ENCODE data around the gene SMYD5. TPM values are rescaled to one million over a fixed set of nuclear protein-coding genes. Genes with fewer than 3 reads are reported as not detected.
A peak's percentile ranks its signal among the peaks of the same experiment; 100 is the strongest.

The SMYD5 gene
- total and polyA plus RNA-seq, 2 donors from 2014 or later: 20.8 to 23.5 TPM

- Histone ChIP-seq H3K9me3 (ENCODE audit: control insufficient read depth in 2 of 3, insufficient read depth in 1 of 3, low read length in 3 of 3) (no peaks in the 10 kb centered on the region), H3K4me1 (ENCODE audit: control insufficient read depth in 2 of 3, insufficient read depth in 2 of 3, low read depth in 1 of 3, low read length in 3 of 3) (peaks cover 0 to 14% (median 7%) of the 10 kb centered on the region in 3 donors), H3K36me3 (ENCODE audit: control insufficient read depth in 2 of 3, insufficient read depth in 3 of 3, low read length in 3 of 3) (no peaks in the 10 kb centered on the region), H3K27ac (ENCODE audit: low read depth in 2 of 2, low read length in 2 of 2) (no peak overlapping the region), H3K27me3 (ENCODE audit: control insufficient read depth, insufficient read depth, low read length) (peaks cover 13% of the 10 kb centered on the region), H3K4me3 (ENCODE audit: low read length in 3 of 3) (no peak overlapping the region), H3K9ac (ENCODE audit: low read length in 3 of 3) (no peak overlapping the region)
- intact Hi-C loops (cut with DNase I): no loop called here
- peak in 1 of 5 donors; percentile 24 for DNase-seq
- TF ChIP-seq, protein P1, sequence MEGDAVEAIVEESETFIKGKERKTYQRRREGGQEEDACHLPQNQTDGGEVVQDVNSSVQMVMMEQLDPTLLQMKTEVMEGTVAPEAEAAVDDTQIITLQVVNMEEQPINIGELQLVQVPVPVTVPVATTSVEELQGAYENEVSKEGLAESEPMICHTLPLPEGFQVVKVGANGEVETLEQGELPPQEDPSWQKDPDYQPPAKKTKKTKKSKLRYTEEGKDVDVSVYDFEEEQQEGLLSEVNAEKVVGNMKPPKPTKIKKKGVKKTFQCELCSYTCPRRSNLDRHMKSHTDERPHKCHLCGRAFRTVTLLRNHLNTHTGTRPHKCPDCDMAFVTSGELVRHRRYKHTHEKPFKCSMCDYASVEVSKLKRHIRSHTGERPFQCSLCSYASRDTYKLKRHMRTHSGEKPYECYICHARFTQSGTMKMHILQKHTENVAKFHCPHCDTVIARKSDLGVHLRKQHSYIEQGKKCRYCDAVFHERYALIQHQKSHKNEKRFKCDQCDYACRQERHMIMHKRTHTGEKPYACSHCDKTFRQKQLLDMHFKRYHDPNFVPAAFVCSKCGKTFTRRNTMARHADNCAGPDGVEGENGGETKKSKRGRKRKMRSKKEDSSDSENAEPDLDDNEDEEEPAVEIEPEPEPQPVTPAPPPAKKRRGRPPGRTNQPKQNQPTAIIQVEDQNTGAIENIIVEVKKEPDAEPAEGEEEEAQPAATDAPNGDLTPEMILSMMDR (IDR thresholded peaks at IDR 0.05; ENCODE audit: borderline replicate concordance, extremely low read depth, insufficient read depth): no peak
- FAIRE-seq: no peak
Measured at GRCh38 chr2:73172963-73173362, 41.1 kb upstream of the SMYD5 start.

GRCh38 chr2:73173781-73174180 is 40.3 kb upstream of the SMYD5 start:
- Histone ChIP-seq H3K36me3 (ENCODE audit: control insufficient read depth in 2 of 3, insufficient read depth in 3 of 3, low read length in 3 of 3) (no peaks in the 10 kb centered on the region), H3K4me3 (ENCODE audit: low read length in 3 of 3) (no peak overlapping the region), H3K9ac (ENCODE audit: low read length in 3 of 3) (no peak overlapping the region), H3K9me3 (ENCODE audit: control insufficient read depth in 2 of 3, insufficient read depth in 1 of 3, low read length in 3 of 3) (no peaks in the 10 kb centered on the region), H3K27ac (ENCODE audit: low read depth in 2 of 2, low read length in 2 of 2) (no peak overlapping the region), H3K4me1 (ENCODE audit: control insufficient read depth in 2 of 3, insufficient read depth in 2 of 3, low read depth in 1 of 3, low read length in 3 of 3) (peaks cover 0 to 14% (median 7%) of the 10 kb centered on the region in 3 donors), H3K27me3 (ENCODE audit: control insufficient read depth, insufficient read depth, low read length) (peaks cover 16% of the 10 kb centered on the region)
- FAIRE-seq: no peak
- DNase-seq: no peak
- TF ChIP-seq, protein P1 (IDR thresholded peaks at IDR 0.05; ENCODE audit: borderline replicate concordance, extremely low read depth, insufficient read depth): no peak
- intact Hi-C loops (cut with DNase I): no loop called here

- intact Hi-C loops (cut with DNase I): no loop called here
- Histone ChIP-seq H3K4me3 (ENCODE audit: low read length in 3 of 3) (no peak overlapping the region), H3K36me3 (ENCODE audit: control insufficient read depth in 2 of 3, insufficient read depth in 3 of 3, low read length in 3 of 3) (no peaks in the 10 kb centered on the region), H3K9me3 (ENCODE audit: control insufficient read depth in 2 of 3, insufficient read depth in 1 of 3, low read length in 3 of 3) (no peaks in the 10 kb centered on the region), H3K27ac (ENCODE audit: low read depth in 2 of 2, low read length in 2 of 2) (no peak overlapping the region), H3K9ac (ENCODE audit: low read length in 3 of 3) (no peak overlapping the region), H3K27me3 (ENCODE audit: control insufficient read depth, insufficient read depth, low read length) (peaks cover 16% of the 10 kb centered on the region), H3K4me1 (ENCODE audit: control insufficient read depth in 2 of 3, insufficient read depth in 2 of 3, low read depth in 1 of 3, low read length in 3 of 3) (peaks cover 0 to 14% (median 7%) of the 10 kb centered on the region in 3 donors)
- no peak for FAIRE-seq
- peak in 1 of 5 donors; percentile 34 for DNase-seq
- TF ChIP-seq, protein P1 (IDR thresholded peaks at IDR 0.05; ENCODE audit: borderline replicate concordance, extremely low read depth, insufficient read depth): no peak
Measured at GRCh38 chr2:73174244-73174643, 39.8 kb upstream of the SMYD5 start.
